ENCODE measurements around the gene SORCS3. TPM values are rescaled to one million over a fixed set of nuclear protein-coding genes. Genes with fewer than 3 reads are reported as not detected.

Gene SORCS3
- total and polyA plus RNA-seq, 2 of the 4 experiments (the other 2 are of a cell fraction): not detected

GRCh38 chr10:104875561-104875960 is 234.5 kb downstream of the SORCS3 start:
- in situ Hi-C loops (cut with MboI; ENCODE audit: low sequenced_read_pairs): no loop called here
- no peak for TF ChIP-seq MXI1 (IDR thresholded peaks at IDR 0.05; ENCODE audit: borderline replicate concordance, low read depth, low read length)
- no peak for TF ChIP-seq CHD1 (IDR thresholded peaks at IDR 0.05; ENCODE audit: low read depth, low read length)
- no peak for TF ChIP-seq RCOR1 (IDR thresholded peaks at IDR 0.05; ENCODE audit: insufficient replicate concordance, low read length)
- TF ChIP-seq, protein P1, sequence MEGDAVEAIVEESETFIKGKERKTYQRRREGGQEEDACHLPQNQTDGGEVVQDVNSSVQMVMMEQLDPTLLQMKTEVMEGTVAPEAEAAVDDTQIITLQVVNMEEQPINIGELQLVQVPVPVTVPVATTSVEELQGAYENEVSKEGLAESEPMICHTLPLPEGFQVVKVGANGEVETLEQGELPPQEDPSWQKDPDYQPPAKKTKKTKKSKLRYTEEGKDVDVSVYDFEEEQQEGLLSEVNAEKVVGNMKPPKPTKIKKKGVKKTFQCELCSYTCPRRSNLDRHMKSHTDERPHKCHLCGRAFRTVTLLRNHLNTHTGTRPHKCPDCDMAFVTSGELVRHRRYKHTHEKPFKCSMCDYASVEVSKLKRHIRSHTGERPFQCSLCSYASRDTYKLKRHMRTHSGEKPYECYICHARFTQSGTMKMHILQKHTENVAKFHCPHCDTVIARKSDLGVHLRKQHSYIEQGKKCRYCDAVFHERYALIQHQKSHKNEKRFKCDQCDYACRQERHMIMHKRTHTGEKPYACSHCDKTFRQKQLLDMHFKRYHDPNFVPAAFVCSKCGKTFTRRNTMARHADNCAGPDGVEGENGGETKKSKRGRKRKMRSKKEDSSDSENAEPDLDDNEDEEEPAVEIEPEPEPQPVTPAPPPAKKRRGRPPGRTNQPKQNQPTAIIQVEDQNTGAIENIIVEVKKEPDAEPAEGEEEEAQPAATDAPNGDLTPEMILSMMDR (conservative IDR thresholded peaks at IDR 0.05; ENCODE audit: low read depth, low read length): no peak
- no peak for TF ChIP-seq POLR2A (IDR thresholded peaks at IDR 0.05; ENCODE audit: low read depth, low read length)
- no peak for TF ChIP-seq RAD21 (IDR thresholded peaks at IDR 0.05; ENCODE audit: low read length)
- no peak for TF ChIP-seq NFE2L2 (IDR thresholded peaks at IDR 0.05; ENCODE audit: low read depth, low read length)
- TF ChIP-seq MAFK (IDR thresholded peaks at IDR 0.05; ENCODE audit: low read depth, low read length): no peak
- TF ChIP-seq USF2 (IDR thresholded peaks at IDR 0.05; ENCODE audit: low read depth, low read length): no peak
- no peak for TF ChIP-seq CEBPB (IDR thresholded peaks at IDR 0.05; ENCODE audit: low read depth, low read length)
- no peak for TF ChIP-seq FOS (IDR thresholded peaks at IDR 0.05; ENCODE audit: low read depth, low read length)
- no peak overlapping the region for H3K4ac ChIP-seq (ENCODE audit: low read depth, low read length)

More at GRCh38 chr10:104875561-104875960, 234.5 kb downstream of the SORCS3 start:
- Histone ChIP-seq H3K56ac (ENCODE audit: extremely low read depth, insufficient read depth, low read length) (no peak overlapping the region), H2AFZ (replicated peaks; ENCODE audit: low read length, poor library complexity) (no peak overlapping the region), H2BK15ac (ENCODE audit: low read depth, low read length) (no peak overlapping the region), H3K36me3 (ENCODE audit: control insufficient read depth, insufficient read depth, low read length) (no peaks in the 10 kb centered on the region), H3K79me1 (ENCODE audit: low read depth in 1 of 2, low read length in 2 of 2) (no peaks in the 10 kb centered on the region), H3K4me2 (ENCODE audit: low read depth, low read length) (no peak overlapping the region), H3K27ac (ENCODE audit: insufficient read depth, low read length) (no peak overlapping the region), H2BK20ac (ENCODE audit: low read depth, low read length) (no peak overlapping the region), H3K27me3 (ENCODE audit: control insufficient read depth, insufficient read depth, low read length) (no peaks in the 10 kb centered on the region), H4K8ac (ENCODE audit: low read depth in 2 of 2, low read length in 2 of 2) (no peak overlapping the region), H4K20me1 (ENCODE audit: insufficient read depth, low read length) (no peaks in the 10 kb centered on the region), H4K91ac (ENCODE audit: insufficient read depth, low read depth, low read length) (no peak overlapping the region), H3K23ac (ENCODE audit: low read depth, low read length) (no peak overlapping the region), H2BK5ac (ENCODE audit: low read depth, low read length, poor library complexity, severe bottlenecking) (no peak overlapping the region), H3K4me1 (ENCODE audit: control insufficient read depth, insufficient read depth, low read length) (no peaks in the 10 kb centered on the region), H3K18ac (ENCODE audit: low read depth, low read length) (no peak overlapping the region), H2BK120ac (ENCODE audit: low read depth, low read length) (no peak overlapping the region), H2AK5ac (ENCODE audit: low read depth, low read length) (no peak overlapping the region), H3K9ac (ENCODE audit: low read depth, low read length) (no peak overlapping the region), H2AK9ac (replicated peaks; ENCODE audit: low read depth, low read length, poor library complexity) (no peak overlapping the region), H3K14ac (replicated peaks; ENCODE audit: low read depth, low read length) (no peak overlapping the region), H4K5ac (ENCODE audit: low read depth, low read length) (no peak overlapping the region), H3K9me1 (ENCODE audit: insufficient read depth, low read length) (no peaks in the 10 kb centered on the region), H3K4me3 (ENCODE audit: insufficient read depth, low read depth, low read length) (no peak overlapping the region), H3K9me3 (ENCODE audit: control insufficient read depth, insufficient read depth, low read length) (peaks cover 2% of the 10 kb centered on the region)
- CTCF ChIA-PET: no interaction called here
- BruUV-seq (replicated peaks): no TSS peak
- DNase-seq: no peak
- WGBS, 2 experiments (ENCODE audit: extremely low coverage in 2 of 2, insufficient read length in 1 of 2): 17% methylated on average over 1 of the region's 1 CpG; no CpG with 5 or more reads in 1 of the 2 experiments
- no peak for ATAC-seq (ENCODE audit: low read depth)
- dilution Hi-C loops (cut with HindIII; ENCODE audit: low sequenced_read_pairs, unreplicated experiment) (no loop called here), intact Hi-C loops (cut with micrococcal nuclease) (no loop called here)
- POLR2A ChIA-PET (ENCODE audit: unreplicated experiment): no interaction called here

Measured in IMR-90 (cell line).